ENCODE data around the gene FYN. TPM values are rescaled to one million over a fixed set of nuclear protein-coding genes. Genes with fewer than 3 reads are reported as not detected.

Gene FYN
- total and polyA plus RNA-seq, 9 of the 15 experiments (the other 6 are each of a cell fraction or from before 2014, with no cell fraction given) = 2.9 to 22.1 (median 11.4) TPM

- TF ChIP-seq IRF9 (tag; IDR thresholded peaks at IDR 0.05) (no peak), POLR2B (IDR thresholded peaks at IDR 0.05; ENCODE audit: low read depth, partially characterized antibody) (no peak)
These were observed 158.6 kb downstream of the FYN start (continued) for GRCh38 chr6:111714416-111715270.

GRCh38 chr6:111713811-111714210 is 159.4 kb downstream of the FYN start:
- H3K9ac ChIP-seq (ENCODE audit: insufficient read depth in 1 of 2, low read depth in 2 of 2, low read length in 2 of 2) = no peak overlapping the region
- H3K79me2 ChIP-seq (ENCODE audit: control insufficient read depth, insufficient read depth, low read length) = no peaks in the 10 kb centered on the region
- intact Hi-C loops (cut with micrococcal nuclease) = loop anchor here (5.0 kb wide), 1 partner anchor 158 kb away; the partner anchor contains the start of gene FYN
- ATAC-seq (no peak), DNase-seq (ENCODE audit: extremely low read depth in 1 of 4, low spot score in 3 of 4) (no peak), FAIRE-seq (no peak)
- no peak overlapping the region for H3K27ac ChIP-seq (ENCODE audit: extremely low read depth, low read depth, low read length)
- in situ Hi-C loops (cut with MboI) = loop anchor here (25.0 kb wide), 1 partner anchor 598 kb away; no protein-coding TSS in a partner anchor
- no peaks in the 10 kb centered on the region for H3K36me3 ChIP-seq (ENCODE audit: control insufficient read depth, insufficient read depth, low read length)
- CTCF ChIA-PET (ENCODE audit: low intra/inter-chr PET ratio) = no interaction called here
- POLR2A ChIA-PET = no interaction called here
- no peaks in the 10 kb centered on the region for H3K9me1 ChIP-seq (ENCODE audit: control insufficient read depth, insufficient read depth, low read length)
- no peak overlapping the region for H3K4me3 ChIP-seq
- peaks cover 0 to 9% of the 10 kb centered on the region in 2 experiments; a peak in 2 of 5 replicates for H3K27me3 ChIP-seq (ENCODE audit: control insufficient read depth in 2 of 2, insufficient read depth in 2 of 2, low read length in 2 of 2)
- no peak overlapping the region for H2AFZ ChIP-seq (ENCODE audit: low read depth, low read length)
- H3K4me1 ChIP-seq (replicated peaks in 1 of 2; ENCODE audit: control insufficient read depth in 2 of 2, insufficient read depth in 2 of 2, low read length in 2 of 2) = no peaks in the 10 kb centered on the region
- H3K9me3 ChIP-seq (replicated peaks; ENCODE audit: control insufficient read depth, insufficient read depth, low read depth, low read length) = no peaks in the 10 kb centered on the region
- WGBS (ENCODE audit: insufficient coverage, low coverage, missing lambda C conversion rate) = 16% methylated on average over 4 of the region's 4 CpGs
- no peaks in the 10 kb centered on the region for H4K20me1 ChIP-seq (replicated peaks; ENCODE audit: control insufficient read depth, insufficient read depth, low read length)
- no peak overlapping the region for H3K4me2 ChIP-seq (ENCODE audit: insufficient read depth, low read length)
- BruUV-seq (replicated peaks) = no TSS peak
- no peak for TF ChIP-seq ZNF395 (CRISPR knock-in tag; IDR thresholded peaks at IDR 0.05)
- TF ChIP-seq, protein P1, sequence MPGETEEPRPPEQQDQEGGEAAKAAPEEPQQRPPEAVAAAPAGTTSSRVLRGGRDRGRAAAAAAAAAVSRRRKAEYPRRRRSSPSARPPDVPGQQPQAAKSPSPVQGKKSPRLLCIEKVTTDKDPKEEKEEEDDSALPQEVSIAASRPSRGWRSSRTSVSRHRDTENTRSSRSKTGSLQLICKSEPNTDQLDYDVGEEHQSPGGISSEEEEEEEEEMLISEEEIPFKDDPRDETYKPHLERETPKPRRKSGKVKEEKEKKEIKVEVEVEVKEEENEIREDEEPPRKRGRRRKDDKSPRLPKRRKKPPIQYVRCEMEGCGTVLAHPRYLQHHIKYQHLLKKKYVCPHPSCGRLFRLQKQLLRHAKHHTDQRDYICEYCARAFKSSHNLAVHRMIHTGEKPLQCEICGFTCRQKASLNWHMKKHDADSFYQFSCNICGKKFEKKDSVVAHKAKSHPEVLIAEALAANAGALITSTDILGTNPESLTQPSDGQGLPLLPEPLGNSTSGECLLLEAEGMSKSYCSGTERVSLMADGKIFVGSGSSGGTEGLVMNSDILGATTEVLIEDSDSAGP (CRISPR knock-in tag; IDR thresholded peaks at IDR 0.05) = no peak
- no peak for TF ChIP-seq JUNB (CRISPR knock-in tag; conservative IDR thresholded peaks at IDR 0.05)
- TF ChIP-seq, protein P2, sequence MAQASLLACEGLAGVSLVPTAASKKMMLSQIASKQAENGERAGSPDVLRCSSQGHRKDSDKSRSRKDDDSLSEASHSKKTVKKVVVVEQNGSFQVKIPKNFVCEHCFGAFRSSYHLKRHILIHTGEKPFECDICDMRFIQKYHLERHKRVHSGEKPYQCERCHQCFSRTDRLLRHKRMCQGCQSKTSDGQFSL (CRISPR knock-in tag; IDR thresholded peaks at IDR 0.05) = no peak
- TF ChIP-seq, protein P2 (tag; IDR thresholded peaks at IDR 0.05) = no peak
- TF ChIP-seq ZNF280B (CRISPR knock-in tag; IDR thresholded peaks at IDR 0.05) = no peak
- no peak for TF ChIP-seq ILK (tag; IDR thresholded peaks at IDR 0.05; ENCODE audit: borderline replicate concordance, low read depth)
- no peak for TF ChIP-seq TSC22D4 (tag; IDR thresholded peaks at IDR 0.05)
- TF ChIP-seq EP300 (IDR thresholded peaks at IDR 0.05; ENCODE audit: low read length) = no peak

Measured in K562 (cell line).